ENCODE measurements around the gene SORL1-AS1.

SORL1-AS1 gene

GRCh38 chr11:121467471-121467870 lies 14.7 kb upstream of the SORL1-AS1 start:
- Histone ChIP-seq H3K4me1 (ENCODE audit: control insufficient read depth, insufficient read depth, low read length) (peaks cover 81% of the 10 kb centered on the region), H2AFZ (ENCODE audit: control insufficient read depth, low read depth, low read length) (no peak overlapping the region), H3K4me2 (ENCODE audit: control insufficient read depth, insufficient read depth) (peak overlapping the region; percentile 50), H3K79me2 (ENCODE audit: control insufficient read depth, insufficient read depth, low read length) (peaks cover 94% of the 10 kb centered on the region), H3K36me3 (ENCODE audit: control insufficient read depth in 2 of 2, insufficient read depth in 2 of 2, low read length in 1 of 2) (peaks cover 12 to 25% of the 10 kb centered on the region in 2 experiments; a peak in 3 of 4 replicates), H3K4me3 (peak overlapping the region; percentile 54), H3K27ac (ENCODE audit: control insufficient read depth, insufficient read depth) (peak overlapping the region; percentile 83), H3K9ac (ENCODE audit: control insufficient read depth, insufficient read depth, low read length) (peak overlapping the region; percentile 67), H3K27me3 (replicated peaks in 1 of 2; ENCODE audit: control insufficient read depth in 2 of 2, insufficient read depth in 2 of 2, low read length in 1 of 2) (no peaks in the 10 kb centered on the region), H4K20me1 (ENCODE audit: control insufficient read depth, insufficient read depth) (no peaks in the 10 kb centered on the region), H3K9me3 (replicated peaks; ENCODE audit: control insufficient read depth, insufficient read depth, low read length) (no peaks in the 10 kb centered on the region; the same call in 2 of the 3 replicates)
- DNase-seq (ENCODE audit: low read depth, low spot score) (no peak), FAIRE-seq (no peak), ATAC-seq (no peak)
- BruUV-seq (replicated peaks) = no TSS peak
- intact Hi-C loops (cut with micrococcal nuclease; ENCODE audit: unreplicated experiment) = no loop called here
- TF ChIP-seq RAD51 (IDR thresholded peaks at IDR 0.05) (no peak), ZNF384 (IDR thresholded peaks at IDR 0.05; ENCODE audit: borderline replicate concordance, low read depth, low read length) (0 out of 2 replicates have a peak, but pooled peaks have one; percentile 3), SKIL (IDR thresholded peaks at IDR 0.05; ENCODE audit: low read depth, poor library complexity, severe bottlenecking) (no peak)
- in situ Hi-C loops (cut with MboI) = loop anchor here (25.0 kb wide), 1 partner anchor 1595 kb away; the partner anchor contains the start of gene HSPA8
- ChIA-PET CTCF (interaction anchor here (1.2 to 4.0 kb wide), 12 partner anchors 11 to 148 kb away, joined by 3 to 21 read pairs (median 4); partner anchors contain the start of genes SORL1 and SORL1-AS1), POLR2A (interaction anchor here (0.8 to 7.9 kb wide), 12 partner anchors 11 to 175 kb away, joined by 3 to 86 read pairs (median 7); partner anchors contain the start of genes SC5D, SORL1 and SORL1-AS1), SMC1A (ENCODE audit: uncharacterized antibody, unreplicated experiment) (interaction anchor here (0.8 to 15.0 kb wide), 26 partner anchors 11 to 148 kb away, joined by 3 to 266 read pairs (median 5); partner anchors contain the start of genes SORL1 and SORL1-AS1), RAD21 (ENCODE audit: unreplicated experiment) (interaction anchor here (0.8 to 10.9 kb wide), 25 partner anchors 8 to 131 kb away, joined by 3 to 232 read pairs (median 6); partner anchors contain the start of genes SORL1 and SORL1-AS1)
- WGBS (ENCODE audit: insufficient coverage, insufficient replicate concordance, low lambda C conversion rate, missing lambda C conversion rate) = 31% methylated on average over 2 of the region's 2 CpGs
